DND-41 (cell line): ENCODE data around the gene SH3RF3.

ENCODE experiments used
- ATAC-seq: fragments of 200-7000 bp; cut with Tn5 transposase; 3 replicates; pipeline ENCODE4 v1.9.1; 2021; ENCODE audit warnings: low read depth; ENCODE audit not compliant: insufficient read depth
- DNase-seq: peaks from one replicate; pipeline ENCODE4 v3.0.0-alpha.2; 2020
- H2AFZ ChIP-seq: 2 replicates; pipeline ENCODE4 v1.6.0; 2012; ENCODE audit warnings: low read depth, low read length
- H3K27ac ChIP-seq: 2 replicates; pipeline ENCODE4 v1.5.1; 2012; ENCODE audit warnings: low read length, inconsistent platforms
- H3K27me3 ChIP-seq: fragments of 200-600 bp; sonication (generic); 2 replicates; pipeline ENCODE4 v1.6.0; 2012; ENCODE audit warnings: low read length, mild to moderate bottlenecking, inconsistent platforms; ENCODE audit not compliant: insufficient read depth, poor library complexity
- H3K36me3 ChIP-seq: 2 replicates; pipeline ENCODE4 v1.5.1; 2012; ENCODE audit warnings: low read length, inconsistent platforms; ENCODE audit not compliant: insufficient read depth
- H3K4me1 ChIP-seq: 2 replicates; pipeline ENCODE4 v1.5.1; 2012; ENCODE audit warnings: mild to moderate bottlenecking, low read length; ENCODE audit not compliant: insufficient read depth
- H3K4me2 ChIP-seq: 2 replicates; pipeline ENCODE4 v1.6.0; 2012; ENCODE audit warnings: mild to moderate bottlenecking, moderate library complexity, low read length, inconsistent platforms; ENCODE audit not compliant: insufficient read depth
- H3K4me3 ChIP-seq, 2 experiments: fragments of 200-600 bp in 1 of 2; shearing (Covaris generic) in 1 of 2; 2 replicates each; pipeline ENCODE4 v1.5.1; 2012 to 2016; ENCODE audit warnings: inconsistent platforms in 2 of 2, low read length in 2 of 2, mild to moderate bottlenecking in 2 of 2, low read depth in 1 of 2, moderate library complexity in 1 of 2
- H3K79me2 ChIP-seq: 2 replicates; pipeline ENCODE4 v1.6.0; 2012; ENCODE audit warnings: low read length, inconsistent platforms; ENCODE audit not compliant: insufficient read depth
- H3K9ac ChIP-seq: 2 replicates; pipeline ENCODE4 v1.6.0; 2012; ENCODE audit warnings: low read depth, mild to moderate bottlenecking, inconsistent platforms, low read length, moderate library complexity
- H3K9me3 ChIP-seq: 2 replicates; pipeline ENCODE4 v1.5.1; 2012; ENCODE audit warnings: low read length, moderate library complexity, mild to moderate bottlenecking, inconsistent platforms; ENCODE audit not compliant: insufficient read depth, severe bottlenecking
- H4K20me1 ChIP-seq: 2 replicates; pipeline ENCODE4 v1.6.0; 2012; ENCODE audit warnings: low read length; ENCODE audit not compliant: insufficient read depth
- CTCF ChIP-seq: IDR thresholded peaks from 2 replicates; pipeline ENCODE4 v1.5.1; 2012; ENCODE audit warnings: borderline replicate concordance, low read length, moderate library complexity, mild to moderate bottlenecking; ENCODE audit not compliant: poor library complexity, severe bottlenecking; ENCODE audit errors: extremely low read depth
- EZH2 ChIP-seq: IDR thresholded peaks from 3 replicates; pipeline ENCODE4 v1.6.1; 2012; ENCODE audit warnings: borderline replicate concordance, low read depth, mild to moderate bottlenecking, moderate library complexity, low read length, inconsistent platforms; ENCODE audit not compliant: severe bottlenecking

The SH3RF3 gene

DNA sequence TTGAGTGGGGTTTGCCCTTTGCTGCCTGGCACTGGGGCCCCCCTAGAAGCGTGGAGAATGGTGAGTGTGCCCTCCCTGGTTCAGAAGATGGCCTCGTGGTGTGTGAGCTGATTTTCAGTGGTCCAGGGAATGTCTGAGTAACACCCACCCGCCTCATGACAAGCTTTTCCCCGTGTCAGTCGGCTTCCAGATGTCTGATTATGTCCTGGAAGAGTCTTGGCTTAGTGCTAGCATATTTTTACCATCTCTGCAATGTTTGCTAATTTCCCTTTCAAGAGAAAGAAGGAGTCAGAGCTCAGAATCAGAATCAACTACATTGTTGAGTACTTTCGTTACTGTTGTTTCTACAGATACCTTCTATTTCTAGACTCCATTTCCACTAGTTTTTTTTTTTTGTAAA is 270.1 kb downstream of the SH3RF3 start:
- no peaks in the 10 kb centered on the region for H3K27me3 ChIP-seq
- no peaks in the 10 kb centered on the region for H3K79me2 ChIP-seq
- H3K4me2 ChIP-seq: no peak overlapping the region
- no peaks in the 10 kb centered on the region for H3K36me3 ChIP-seq
- H3K9me3 ChIP-seq: no peaks in the 10 kb centered on the region
- H3K4me1 ChIP-seq: no peaks in the 10 kb centered on the region
- H4K20me1 ChIP-seq: peaks cover 8% of the 10 kb centered on the region; the same call in 1 of the 2 replicates
- ATAC-seq: no peak
- TF ChIP-seq EZH2 (no peak), CTCF (no peak)
- H2AFZ ChIP-seq: no peak overlapping the region
- H3K4me3 ChIP-seq: no peak overlapping the region
- no peak overlapping the region for H3K27ac ChIP-seq
- no peak for DNase-seq
- no peak overlapping the region for H3K9ac ChIP-seq

DNA sequence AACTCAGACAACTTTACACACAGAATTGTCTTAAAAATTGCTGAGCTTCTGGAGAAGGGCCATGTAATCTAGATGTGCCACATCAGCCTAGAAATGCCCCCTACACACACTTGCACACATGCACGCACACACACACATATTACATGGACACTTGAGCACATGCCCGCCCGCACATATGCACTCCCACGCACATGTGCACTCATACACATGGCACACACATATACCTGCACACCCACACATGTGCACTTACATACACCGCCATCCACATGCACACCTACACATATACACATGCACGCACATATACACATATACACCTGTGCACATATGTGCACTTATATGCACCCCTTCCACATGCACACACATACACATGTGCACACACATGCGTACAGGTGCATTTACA is 271.1 kb downstream of the SH3RF3 start:
- no peaks in the 10 kb centered on the region for H3K9me3 ChIP-seq
- no peak overlapping the region for H2AFZ ChIP-seq
- no peak overlapping the region for H3K4me3 ChIP-seq
- H3K36me3 ChIP-seq: no peaks in the 10 kb centered on the region
- H3K4me2 ChIP-seq: no peak overlapping the region
- peaks cover 11% of the 10 kb centered on the region; the same call in 1 of the 2 replicates for H4K20me1 ChIP-seq
- no peak overlapping the region for H3K27ac ChIP-seq
- no peak for TF ChIP-seq CTCF
- no peak for TF ChIP-seq EZH2
- ATAC-seq: no peak
- H3K9ac ChIP-seq: no peak overlapping the region
- H3K4me1 ChIP-seq: no peaks in the 10 kb centered on the region
- no peaks in the 10 kb centered on the region for H3K79me2 ChIP-seq
- H3K27me3 ChIP-seq: no peaks in the 10 kb centered on the region
- DNase-seq: no peak

GRCh38 chr2:109401370-109401769 is 272.4 kb downstream of the SH3RF3 start:
- Histone ChIP-seq H4K20me1 (peaks cover 11% of the 10 kb centered on the region; the same call in 1 of the 2 replicates), H3K4me3 (no peak overlapping the region), H3K4me2 (no peak overlapping the region), H2AFZ (no peak overlapping the region), H3K27ac (no peak overlapping the region), H3K4me1 (no peaks in the 10 kb centered on the region), H3K9me3 (no peaks in the 10 kb centered on the region), H3K36me3 (no peaks in the 10 kb centered on the region), H3K79me2 (no peaks in the 10 kb centered on the region), H3K9ac (no peak overlapping the region), H3K27me3 (no peaks in the 10 kb centered on the region)
- TF ChIP-seq CTCF: no peak
- TF ChIP-seq EZH2: no peak
- DNase-seq: no peak
- ATAC-seq: no peak

- H2AFZ ChIP-seq: no peak overlapping the region
- H3K9ac ChIP-seq: no peak overlapping the region
- H3K4me1 ChIP-seq: no peaks in the 10 kb centered on the region
- no peaks in the 10 kb centered on the region for H3K79me2 ChIP-seq
- no peak for DNase-seq
- no peak overlapping the region for H3K4me3 ChIP-seq
- H3K9me3 ChIP-seq: no peaks in the 10 kb centered on the region
- TF ChIP-seq EZH2 (no peak), CTCF (no peak)
- H4K20me1 ChIP-seq: peaks cover 5% of the 10 kb centered on the region; the same call in 1 of the 2 replicates
- no peaks in the 10 kb centered on the region for H3K27me3 ChIP-seq
- no peak for ATAC-seq
- no peak overlapping the region for H3K27ac ChIP-seq
- no peak overlapping the region for H3K4me2 ChIP-seq
- H3K36me3 ChIP-seq: no peaks in the 10 kb centered on the region
These were observed 273.2 kb downstream of the SH3RF3 start for GRCh38 chr2:109402180-109402579.
